GM23248 (cell line): ENCODE data around the gene EOMES. TPM values are rescaled to one million over a fixed set of nuclear protein-coding genes. Genes with fewer than 3 reads are reported as not detected.
"Not testable (repeated sequence)": the region's sequence is repeated elsewhere in the genome, so short reads cannot be mapped to it uniquely, and the experiment has no call there.

ENCODE experiments used
- DNase-seq: peaks from one replicate; pipeline ENCODE4 v3.0.0-alpha.2; 2015
- H2AFZ ChIP-seq: fragments of 200-600 bp; sonication (generic); 2 replicates; pipeline ENCODE4 v1.6.1; 2016; ENCODE audit warnings: antibody characterized with exemption
- H3F3A ChIP-seq: fragments of 200-600 bp; sonication (generic); 2 replicates; pipeline ENCODE4 v1.6.1; 2016; ENCODE audit warnings: mild to moderate bottlenecking, antibody characterized with exemption, mixed run types; ENCODE audit not compliant: insufficient read depth
- H3K27ac ChIP-seq: fragments of 200-600 bp; sonication (generic); 2 replicates; pipeline ENCODE4 v1.5.1; 2016; ENCODE audit warnings: mild to moderate bottlenecking
- H3K27me3 ChIP-seq: fragments of 200-600 bp; sonication (generic); replicated peaks from 2 replicates; pipeline ENCODE4 v1.6.1; 2016; ENCODE audit warnings: mild to moderate bottlenecking; ENCODE audit not compliant: insufficient read depth
- H3K36me3 ChIP-seq: fragments of 200-600 bp; sonication (generic); 2 replicates; pipeline ENCODE4 v1.6.1; 2016; ENCODE audit warnings: low read depth, mild to moderate bottlenecking
- H3K4me1 ChIP-seq: fragments of 200-600 bp; sonication (generic); 2 replicates; pipeline ENCODE4 v1.6.1; 2016; ENCODE audit warnings: mild to moderate bottlenecking; ENCODE audit not compliant: insufficient read depth
- H3K4me2 ChIP-seq: fragments of 200-600 bp; sonication (generic); one replicate; pipeline ENCODE4 v1.6.1; 2016; ENCODE audit warnings: mild to moderate bottlenecking; ENCODE audit not compliant: unreplicated experiment
- H3K4me3 ChIP-seq: fragments of 200-600 bp; sonication (generic); 2 replicates; pipeline ENCODE4 v1.5.1; 2016; ENCODE audit warnings: mild to moderate bottlenecking
- H3K79me2 ChIP-seq: fragments of 200-600 bp; sonication (generic); 2 replicates; pipeline ENCODE4 v1.6.1; 2016; ENCODE audit warnings: mild to moderate bottlenecking; ENCODE audit not compliant: insufficient read depth
- H3K9ac ChIP-seq: fragments of 200-600 bp; sonication (generic); 2 replicates; pipeline ENCODE4 v1.6.1; 2016; ENCODE audit warnings: mild to moderate bottlenecking
- H3K9me2 ChIP-seq: fragments of 200-600 bp; sonication (generic); 2 replicates; pipeline ENCODE4 v1.6.1; 2016; ENCODE audit warnings: mixed run types, mild to moderate bottlenecking, moderate library complexity; ENCODE audit not compliant: insufficient read depth
- H3K9me3 ChIP-seq: fragments of 200-600 bp; sonication (generic); one replicate; pipeline ENCODE4 v1.6.1; 2017; ENCODE audit warnings: low read depth
- H4K20me1 ChIP-seq: fragments of 200-600 bp; sonication (generic); 2 replicates; pipeline ENCODE4 v1.6.0; 2016; ENCODE audit not compliant: insufficient read depth
- EZH2 ChIP-seq: fragments of 200-600 bp; sonication (generic); IDR thresholded peaks from 2 replicates; pipeline ENCODE4 v1.6.1; 2018; ENCODE audit warnings: antibody characterized with exemption, mild to moderate bottlenecking; ENCODE audit not compliant: insufficient read depth, poor library complexity, severe bottlenecking
- EZH2phosphoT487 ChIP-seq: fragments of 200-600 bp; sonication (generic); IDR thresholded peaks from 2 replicates; pipeline ENCODE4 v1.6.1; 2018; ENCODE audit warnings: antibody characterized with exemption, moderate library complexity, mild to moderate bottlenecking, low read depth; ENCODE audit not compliant: insufficient read depth
- WGBS, 2 experiments: methylation state at CpG; one replicate each; pipeline ENCODE4 v1.1.6; 2015 to 2017; ENCODE audit warnings: low lambda C conversion rate in 2 of 2, low coverage in 1 of 2; ENCODE audit errors: missing lambda C conversion rate in 2 of 2; 5-methylcytosine and 5-hydroxymethylcytosine counted together
- in situ Hi-C: fragments of 300-500 bp; cut with MboI; formaldehyde crosslinking; loops from 2 replicates; pipeline ENCODE4 v1.15.0; 2020
- polyA plus RNA-seq: library from polyadenylated mRNA; unstranded; fragments of >200 nt; fragmentation: Nextera tagmentation; extraction: Ambion mirVana; gene quantifications from 2 replicates; pipeline ENCODE4 v1.2.1, GENCODE V29; 2016
- total RNA-seq: library from RNA; depleted of rRNA; stranded (reverse); fragments of >200 nt; shearing (Covaris generic); gene quantifications from 2 replicates; pipeline ENCODE4 v1.2.3, GENCODE V29; 2014; rRNA removed

The EOMES gene
- total RNA-seq (0.11 TPM in 1 of 2 replicates, not detected in the other), polyA plus RNA-seq (not detected in 2 replicates)

DNA sequence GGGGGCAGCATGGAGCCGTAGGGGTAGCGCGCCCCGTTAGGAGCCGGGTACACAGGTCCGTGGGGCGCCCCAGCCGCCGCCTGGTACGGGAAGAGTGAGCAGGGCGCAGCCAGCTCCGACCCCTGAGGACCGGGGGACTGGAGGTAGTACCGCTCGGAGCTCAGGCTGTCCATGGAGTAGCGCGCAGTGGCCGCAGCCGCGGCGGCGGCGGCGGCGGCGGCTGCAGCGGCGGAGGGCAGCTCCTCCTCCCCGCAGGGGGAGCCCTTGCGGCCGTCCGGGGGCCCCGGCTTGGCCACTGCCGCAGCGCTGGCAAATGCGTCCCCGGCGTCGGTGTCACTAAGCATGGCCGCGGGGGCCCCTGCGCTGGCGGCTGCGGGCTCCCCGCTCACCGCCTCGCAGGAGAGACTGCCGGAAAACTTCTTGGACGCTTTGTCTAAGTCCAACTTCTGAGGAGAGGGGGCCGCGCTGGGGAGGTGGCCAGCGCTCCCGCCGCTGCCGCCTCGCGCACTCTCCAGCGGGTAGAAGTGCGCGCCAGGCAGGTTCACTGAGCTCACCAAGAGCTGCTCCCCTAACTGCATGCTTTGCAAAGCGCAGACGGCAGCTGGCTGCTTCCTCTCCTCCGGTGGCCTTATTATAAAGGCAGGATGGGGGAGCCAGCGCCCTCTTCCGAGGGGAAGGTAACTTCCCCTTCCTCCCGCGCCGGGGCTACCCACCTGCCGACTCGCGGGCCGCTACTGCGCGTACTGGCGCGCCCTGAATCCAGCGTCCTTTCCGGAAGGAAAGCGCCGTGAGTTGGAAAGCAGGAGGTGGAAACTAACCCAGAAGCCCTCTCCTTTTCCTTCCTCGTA lies at the start of gene EOMES:
EOMES (minus strand) TSS at position 607 of the 848 bp plus-strand sequence; CDS start at position 578, 29 bp downstream.
- Histone ChIP-seq H3K27ac (no peak within 1 kb of the TSS), H3F3A (peaks cover 9% of the 10 kb centered on the region; the same call in 1 of the 2 replicates), H3K79me2 (no peaks in the 10 kb centered on the region), H4K20me1 (no peaks in the 10 kb centered on the region), H3K4me1 (0 out of 2 replicates have a peak, but pooled peaks cover 4% of the 10 kb centered on the region), H3K27me3 (peaks cover 78% of the 10 kb centered on the region), H3K9me2 (no peaks in the 10 kb centered on the region), H3K4me2 (peak within 1 kb of the TSS; percentile 84), H2AFZ (peak within 1 kb of the TSS; percentile 74), H3K9me3 (no peaks in the 10 kb centered on the region), H3K36me3 (no peaks in the 10 kb centered on the region), H3K9ac (no peak within 1 kb of the TSS), H3K4me3 (peak within 1 kb of the TSS; percentile 64)
- 2% methylated on average over 36 to 46 of the region's 81 CpGs for WGBS, 2 experiments
- in situ Hi-C loops = loop anchor here (25.0 kb wide), 1 partner anchor 565 kb away; no protein-coding TSS in a partner anchor
- peak; percentile 56 for DNase-seq
- TF ChIP-seq EZH2phosphoT487 = no peak
- TF ChIP-seq EZH2 = no peak

- in situ Hi-C loops, H4K20me1 ChIP-seq, H3K4me3 ChIP-seq, H3K27me3 ChIP-seq, DNase-seq, H3K4me2 ChIP-seq, H3F3A ChIP-seq, H3K9me3 ChIP-seq, H3K9me2 ChIP-seq, H3K79me2 ChIP-seq, H2AFZ ChIP-seq, H3K4me1 ChIP-seq, H3K9ac ChIP-seq, H3K27ac ChIP-seq, H3K36me3 ChIP-seq: not testable (repeated sequence)
- WGBS, 2 experiments = 18 to 22% methylated on average over 3 of the region's 4 CpGs
Observed at GRCh38 chr3:27770384-27770783, 48.3 kb upstream of the EOMES start.

DNA sequence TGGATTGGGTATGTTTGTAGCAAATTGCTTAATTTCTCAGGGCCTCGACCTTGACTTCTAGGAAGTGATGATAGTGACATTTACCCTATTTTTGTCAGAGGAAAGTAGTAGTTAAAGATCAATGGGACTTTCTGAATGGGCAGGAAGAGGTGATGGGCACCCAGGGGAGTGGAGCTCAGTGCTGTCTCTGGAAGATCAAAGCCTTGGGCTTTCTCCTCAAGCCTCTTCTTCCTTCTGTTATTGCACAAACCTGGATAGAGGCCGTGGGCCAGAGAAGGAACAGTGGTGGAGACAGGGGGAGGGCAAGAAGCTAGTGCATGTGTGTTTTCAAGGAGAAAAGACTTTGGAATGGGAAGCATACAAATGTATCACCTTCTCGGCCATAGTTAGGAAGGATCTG lies 44.9 kb upstream of the EOMES start:
- WGBS, 2 experiments = 37 to 45% methylated on average over 3 of the region's 3 CpGs
- in situ Hi-C loops = no loop called here
- Histone ChIP-seq H3K4me3 (no peak overlapping the region), H3K9me2 (no peaks in the 10 kb centered on the region), H3K36me3 (no peaks in the 10 kb centered on the region), H3F3A (no peaks in the 10 kb centered on the region), H3K27ac (no peak overlapping the region), H3K4me2 (no peak overlapping the region), H2AFZ (no peak overlapping the region), H4K20me1 (no peaks in the 10 kb centered on the region), H3K27me3 (no peaks in the 10 kb centered on the region), H3K9me3 (no peaks in the 10 kb centered on the region), H3K4me1 (no peaks in the 10 kb centered on the region), H3K9ac (no peak overlapping the region), H3K79me2 (no peaks in the 10 kb centered on the region)
- DNase-seq = no peak
- TF ChIP-seq EZH2phosphoT487 (no peak), EZH2 (no peak)

- H3K27me3 ChIP-seq = no peaks in the 10 kb centered on the region
- in situ Hi-C loops = no loop called here
- no peaks in the 10 kb centered on the region for H4K20me1 ChIP-seq
- H2AFZ ChIP-seq = 0 out of 2 replicates have a peak overlapping the region, but pooled peaks have one; percentile 5
- no peaks in the 10 kb centered on the region for H3K36me3 ChIP-seq
- H3K9ac ChIP-seq = no peak overlapping the region
- H3F3A ChIP-seq = peaks cover 14% of the 10 kb centered on the region; the same call in 1 of the 2 replicates
- H3K9me2 ChIP-seq = no peaks in the 10 kb centered on the region
- H3K4me3 ChIP-seq = no peak overlapping the region
- peak; percentile 92 for DNase-seq
- H3K4me1 ChIP-seq = peaks cover 17% of the 10 kb centered on the region
- H3K9me3 ChIP-seq = no peaks in the 10 kb centered on the region
- H3K79me2 ChIP-seq = no peaks in the 10 kb centered on the region
- H3K4me2 ChIP-seq = no peak overlapping the region
- TF ChIP-seq EZH2phosphoT487 (no peak), EZH2 (no peak)
- peak overlapping the region; percentile 40 for H3K27ac ChIP-seq
- 0 to 5% methylated on average over 1 of the region's 1 CpG for WGBS, 2 experiments
Observed at GRCh38 chr3:27758083-27758482, 36.0 kb upstream of the EOMES start.
